ENCODE measurements around the gene LIN52. TPM values are rescaled to one million over a fixed set of nuclear protein-coding genes. Genes with fewer than 3 reads are reported as not detected.

The LIN52 gene
- total and polyA plus RNA-seq, 2 of the 13 experiments (the other 11 are each of a cell fraction or from before 2014, with no cell fraction given), result 11.4 to 23.3 TPM

DNA sequence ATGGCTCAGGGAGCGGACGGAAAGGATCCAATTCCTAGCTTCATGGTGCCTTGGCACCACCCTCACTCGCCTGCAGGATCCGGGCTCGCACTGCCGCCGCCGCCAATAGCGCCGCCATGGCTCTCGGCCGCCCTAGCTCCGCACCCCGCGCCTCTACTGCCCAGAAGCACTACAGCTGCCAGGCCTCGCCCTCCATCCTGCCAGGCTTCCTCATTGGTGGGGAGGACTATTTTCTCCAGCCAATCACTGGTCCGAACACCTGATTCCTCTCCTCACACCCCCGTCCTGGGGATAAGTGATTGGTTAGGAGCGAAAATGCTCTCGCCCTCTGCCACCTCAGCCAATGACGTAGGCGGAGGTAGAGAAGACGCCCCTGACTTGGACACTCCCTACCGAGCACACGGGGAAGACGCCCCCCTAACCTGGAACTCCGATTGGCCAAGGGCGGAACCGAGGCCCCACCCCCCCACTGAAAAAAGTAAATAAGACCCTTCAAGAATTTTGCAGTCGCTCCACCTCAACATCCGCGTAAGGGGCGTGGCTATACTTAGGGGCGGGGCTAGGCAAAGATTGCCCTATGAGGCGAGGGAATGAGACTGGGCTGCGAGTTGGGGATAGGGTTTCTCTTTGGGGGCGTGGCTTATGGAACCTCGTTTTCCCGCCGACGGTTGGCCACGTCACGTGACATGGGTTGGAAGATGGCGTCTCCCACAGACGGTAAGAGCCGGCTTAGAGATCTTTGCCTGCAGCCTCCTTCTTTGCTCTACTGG lies at the start of gene LIN52, which contains the start of gene ALDH6A1 (continued):
- TF ChIP-seq, protein P1, sequence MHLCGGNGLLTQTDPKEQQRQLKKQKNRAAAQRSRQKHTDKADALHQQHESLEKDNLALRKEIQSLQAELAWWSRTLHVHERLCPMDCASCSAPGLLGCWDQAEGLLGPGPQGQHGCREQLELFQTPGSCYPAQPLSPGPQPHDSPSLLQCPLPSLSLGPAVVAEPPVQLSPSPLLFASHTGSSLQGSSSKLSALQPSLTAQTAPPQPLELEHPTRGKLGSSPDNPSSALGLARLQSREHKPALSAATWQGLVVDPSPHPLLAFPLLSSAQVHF (CRISPR knock-in tag; IDR thresholded peaks at IDR 0.05), result no peak
- no peak for TF ChIP-seq TP53 (CRISPR knock-in tag; conservative IDR thresholded peaks at IDR 0.05)
- TF ChIP-seq ZNF777 (CRISPR knock-in tag; IDR thresholded peaks at IDR 0.05), result peak; percentile 69; the same call in 1 of the 2 replicates
- TF ChIP-seq ZNF629 (CRISPR knock-in tag; conservative IDR thresholded peaks at IDR 0.05), result no peak
- peak; percentile 35 for TF ChIP-seq IRF2 (CRISPR knock-in tag; IDR thresholded peaks at IDR 0.05)
- TF ChIP-seq CEBPG (CRISPR knock-in tag; IDR thresholded peaks at IDR 0.05), result no peak
- TF ChIP-seq, protein P2, sequence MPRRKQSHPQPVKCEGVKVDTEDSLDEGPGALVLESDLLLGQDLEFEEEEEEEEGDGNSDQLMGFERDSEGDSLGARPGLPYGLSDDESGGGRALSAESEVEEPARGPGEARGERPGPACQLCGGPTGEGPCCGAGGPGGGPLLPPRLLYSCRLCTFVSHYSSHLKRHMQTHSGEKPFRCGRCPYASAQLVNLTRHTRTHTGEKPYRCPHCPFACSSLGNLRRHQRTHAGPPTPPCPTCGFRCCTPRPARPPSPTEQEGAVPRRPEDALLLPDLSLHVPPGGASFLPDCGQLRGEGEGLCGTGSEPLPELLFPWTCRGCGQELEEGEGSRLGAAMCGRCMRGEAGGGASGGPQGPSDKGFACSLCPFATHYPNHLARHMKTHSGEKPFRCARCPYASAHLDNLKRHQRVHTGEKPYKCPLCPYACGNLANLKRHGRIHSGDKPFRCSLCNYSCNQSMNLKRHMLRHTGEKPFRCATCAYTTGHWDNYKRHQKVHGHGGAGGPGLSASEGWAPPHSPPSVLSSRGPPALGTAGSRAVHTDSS (CRISPR knock-in tag; conservative IDR thresholded peaks at IDR 0.05), result no peak
- TF ChIP-seq, protein P3, sequence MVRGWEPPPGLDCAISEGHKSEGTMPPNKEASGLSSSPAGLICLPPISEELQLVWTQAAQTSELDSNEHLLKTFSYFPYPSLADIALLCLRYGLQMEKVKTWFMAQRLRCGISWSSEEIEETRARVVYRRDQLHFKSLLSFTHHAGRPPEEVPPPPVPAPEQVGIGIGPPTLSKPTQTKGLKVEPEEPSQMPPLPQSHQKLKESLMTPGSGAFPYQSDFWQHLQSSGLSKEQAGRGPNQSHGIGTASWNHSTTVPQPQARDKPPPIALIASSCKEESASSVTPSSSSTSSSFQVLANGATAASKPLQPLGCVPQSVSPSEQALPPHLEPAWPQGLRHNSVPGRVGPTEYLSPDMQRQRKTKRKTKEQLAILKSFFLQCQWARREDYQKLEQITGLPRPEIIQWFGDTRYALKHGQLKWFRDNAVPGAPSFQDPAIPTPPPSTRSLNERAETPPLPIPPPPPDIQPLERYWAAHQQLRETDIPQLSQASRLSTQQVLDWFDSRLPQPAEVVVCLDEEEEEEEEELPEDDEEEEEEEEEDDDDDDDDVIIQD (CRISPR knock-in tag; IDR thresholded peaks at IDR 0.05; ENCODE audit: low read depth), result peak; percentile 79; the same call in 1 of the 2 replicates
- no peak for TF ChIP-seq ZSCAN22 (CRISPR knock-in tag; IDR thresholded peaks at IDR 0.05)
- TF ChIP-seq, protein P4, sequence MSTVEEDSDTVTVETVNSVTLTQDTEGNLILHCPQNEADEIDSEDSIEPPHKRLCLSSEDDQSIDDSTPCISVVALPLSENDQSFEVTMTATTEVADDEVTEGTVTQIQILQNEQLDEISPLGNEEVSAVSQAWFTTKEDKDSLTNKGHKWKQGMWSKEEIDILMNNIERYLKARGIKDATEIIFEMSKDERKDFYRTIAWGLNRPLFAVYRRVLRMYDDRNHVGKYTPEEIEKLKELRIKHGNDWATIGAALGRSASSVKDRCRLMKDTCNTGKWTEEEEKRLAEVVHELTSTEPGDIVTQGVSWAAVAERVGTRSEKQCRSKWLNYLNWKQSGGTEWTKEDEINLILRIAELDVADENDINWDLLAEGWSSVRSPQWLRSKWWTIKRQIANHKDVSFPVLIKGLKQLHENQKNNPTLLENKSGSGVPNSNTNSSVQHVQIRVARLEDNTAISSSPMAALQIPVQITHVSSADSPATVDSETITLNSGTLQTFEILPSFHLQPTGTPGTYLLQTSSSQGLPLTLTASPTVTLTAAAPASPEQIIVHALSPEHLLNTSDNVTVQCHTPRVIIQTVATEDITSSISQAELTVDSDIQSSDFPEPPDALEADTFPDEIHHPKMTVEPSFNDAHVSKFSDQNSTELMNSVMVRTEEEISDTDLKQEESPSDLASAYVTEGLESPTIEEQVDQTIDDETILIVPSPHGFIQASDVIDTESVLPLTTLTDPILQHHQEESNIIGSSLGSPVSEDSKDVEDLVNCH (CRISPR knock-in tag; IDR thresholded peaks at IDR 0.05), result no peak
- no peak for TF ChIP-seq ZNF333 (CRISPR knock-in tag; IDR thresholded peaks at IDR 0.05; ENCODE audit: borderline replicate concordance)
- TF ChIP-seq MEF2D (CRISPR knock-in tag; IDR thresholded peaks at IDR 0.05), result 0 out of 2 replicates have a peak, but pooled peaks have one; percentile 21
- no peak for TF ChIP-seq PAX8 (CRISPR knock-in tag; IDR thresholded peaks at IDR 0.05; ENCODE audit: borderline replicate concordance)
- TF ChIP-seq ZNF672 (CRISPR knock-in tag; IDR thresholded peaks at IDR 0.05), result no peak
- TF ChIP-seq HNRNPUL1 (IDR thresholded peaks at IDR 0.05; ENCODE audit: low read depth, low read length), result no peak
- TF ChIP-seq RFX1 (IDR thresholded peaks at IDR 0.05), result no peak
- TF ChIP-seq, protein P5, sequence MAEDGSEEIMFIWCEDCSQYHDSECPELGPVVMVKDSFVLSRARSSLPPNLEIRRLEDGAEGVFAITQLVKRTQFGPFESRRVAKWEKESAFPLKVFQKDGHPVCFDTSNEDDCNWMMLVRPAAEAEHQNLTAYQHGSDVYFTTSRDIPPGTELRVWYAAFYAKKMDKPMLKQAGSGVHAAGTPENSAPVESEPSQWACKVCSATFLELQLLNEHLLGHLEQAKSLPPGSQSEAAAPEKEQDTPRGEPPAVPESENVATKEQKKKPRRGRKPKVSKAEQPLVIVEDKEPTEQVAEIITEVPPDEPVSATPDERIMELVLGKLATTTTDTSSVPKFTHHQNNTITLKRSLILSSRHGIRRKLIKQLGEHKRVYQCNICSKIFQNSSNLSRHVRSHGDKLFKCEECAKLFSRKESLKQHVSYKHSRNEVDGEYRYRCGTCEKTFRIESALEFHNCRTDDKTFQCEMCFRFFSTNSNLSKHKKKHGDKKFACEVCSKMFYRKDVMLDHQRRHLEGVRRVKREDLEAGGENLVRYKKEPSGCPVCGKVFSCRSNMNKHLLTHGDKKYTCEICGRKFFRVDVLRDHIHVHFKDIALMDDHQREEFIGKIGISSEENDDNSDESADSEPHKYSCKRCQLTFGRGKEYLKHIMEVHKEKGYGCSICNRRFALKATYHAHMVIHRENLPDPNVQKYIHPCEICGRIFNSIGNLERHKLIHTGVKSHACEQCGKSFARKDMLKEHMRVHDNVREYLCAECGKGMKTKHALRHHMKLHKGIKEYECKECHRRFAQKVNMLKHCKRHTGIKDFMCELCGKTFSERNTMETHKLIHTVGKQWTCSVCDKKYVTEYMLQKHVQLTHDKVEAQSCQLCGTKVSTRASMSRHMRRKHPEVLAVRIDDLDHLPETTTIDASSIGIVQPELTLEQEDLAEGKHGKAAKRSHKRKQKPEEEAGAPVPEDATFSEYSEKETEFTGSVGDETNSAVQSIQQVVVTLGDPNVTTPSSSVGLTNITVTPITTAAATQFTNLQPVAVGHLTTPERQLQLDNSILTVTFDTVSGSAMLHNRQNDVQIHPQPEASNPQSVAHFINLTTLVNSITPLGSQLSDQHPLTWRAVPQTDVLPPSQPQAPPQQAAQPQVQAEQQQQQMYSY (CRISPR knock-in tag; IDR thresholded peaks at IDR 0.05), result no peak
- no peak for TF ChIP-seq ZBTB8A (CRISPR knock-in tag; IDR thresholded peaks at IDR 0.05; ENCODE audit: borderline replicate concordance, low read depth)
- TF ChIP-seq NR2F6 (IDR thresholded peaks at IDR 0.05), result no peak
- TF ChIP-seq NR2F6 (CRISPR knock-in tag; IDR thresholded peaks at IDR 0.05), result peak; percentile 32; the same call in 1 of the 2 replicates
- no peak for TF ChIP-seq ZNF879 (CRISPR knock-in tag; IDR thresholded peaks at IDR 0.05)
- peak; percentile 44; the same call in 1 of the 2 replicates for TF ChIP-seq SIX4 (CRISPR knock-in tag; IDR thresholded peaks at IDR 0.05)

Measured in HepG2 (cell line).